Neuronal stem cell (in vitro differentiated cells): ENCODE measurements around the gene SCGB1A1.
A peak's percentile ranks its signal among the peaks of the same experiment; 100 is the strongest.
"Not testable (repeated sequence)": the region's sequence is repeated elsewhere in the genome, so short reads cannot be mapped to it uniquely, and the experiment has no call there.

Experiments used
- DNase-seq: peaks from one replicate; pipeline ENCODE4 v3.0.0-alpha.2; 2013; ENCODE audit warnings: low spot score
- H2AFZ ChIP-seq: one replicate; pipeline ENCODE4 v1.6.1; 2013; ENCODE audit warnings: mild to moderate bottlenecking, low read length, inconsistent platforms
- H2AK5ac ChIP-seq: 2 replicates; pipeline ENCODE4 v1.6.1; 2013; ENCODE audit warnings: low read depth, mild to moderate bottlenecking, inconsistent platforms, low read length, moderate library complexity, mixed read lengths
- H2BK120ac ChIP-seq: 2 replicates; pipeline ENCODE4 v1.6.1; 2013; ENCODE audit warnings: low read depth, mild to moderate bottlenecking, inconsistent platforms, low read length, moderate library complexity, mixed read lengths
- H2BK12ac ChIP-seq: one replicate; pipeline ENCODE4 v1.6.1; 2013; ENCODE audit warnings: low read length, inconsistent platforms
- H2BK15ac ChIP-seq: 2 replicates; pipeline ENCODE4 v1.6.1; 2013; ENCODE audit warnings: mild to moderate bottlenecking, low read length, inconsistent platforms, mixed read lengths
- H2BK5ac ChIP-seq: one replicate; pipeline ENCODE4 v1.6.1; 2013; ENCODE audit warnings: inconsistent platforms, mild to moderate bottlenecking, low read length, moderate library complexity
- H3K14ac ChIP-seq: one replicate; pipeline ENCODE4 v1.6.1; 2013; ENCODE audit warnings: low read length, inconsistent platforms
- H3K18ac ChIP-seq: 2 replicates; pipeline ENCODE4 v1.6.1; 2013; ENCODE audit warnings: low read length, inconsistent platforms
- H3K23ac ChIP-seq: 2 replicates; pipeline ENCODE4 v1.6.1; 2013; ENCODE audit warnings: low read depth, mild to moderate bottlenecking, mixed read lengths, low read length, inconsistent platforms; ENCODE audit not compliant: poor library complexity
- H3K27ac ChIP-seq: replicated peaks from 3 replicates; pipeline ENCODE4 v1.5.1; 2013; ENCODE audit warnings: low read length, inconsistent platforms
- H3K27me3 ChIP-seq, 3 experiments: 2 replicates each; pipeline ENCODE4 v1.6.1; 2013; ENCODE audit warnings: low read length in 3 of 3, mild to moderate bottlenecking in 2 of 3, inconsistent platforms in 1 of 3, low read depth in 1 of 3, mixed read lengths in 1 of 3, moderate library complexity in 1 of 3; ENCODE audit not compliant: control insufficient read depth in 3 of 3, insufficient read depth in 3 of 3
- H3K36me3 ChIP-seq, 2 donors: replicated peaks in 1 of 2; 2 replicates each; pipeline ENCODE4 v1.6.1; 2013; ENCODE audit warnings: low read length in 2 of 2; ENCODE audit not compliant: control insufficient read depth in 2 of 2, insufficient read depth in 2 of 2
- H3K4ac ChIP-seq: 2 replicates; pipeline ENCODE4 v1.6.1; 2013; ENCODE audit warnings: inconsistent platforms, mild to moderate bottlenecking, low read length, moderate library complexity
- H3K4me1 ChIP-seq, 2 donors: 1 replicate in 1 of 2; 2 replicates in 1 of 2; pipeline ENCODE4 v1.6.1; 2013; ENCODE audit warnings: low read length in 2 of 2, low read depth in 1 of 2; ENCODE audit not compliant: control insufficient read depth in 2 of 2, insufficient read depth in 1 of 2
- H3K4me2 ChIP-seq: one replicate; pipeline ENCODE4 v1.6.1; 2013; ENCODE audit warnings: mild to moderate bottlenecking, low read length, inconsistent platforms; ENCODE audit not compliant: insufficient read depth, poor library complexity, severe bottlenecking
- H3K4me3 ChIP-seq, 2 donors: 2 replicates each; pipeline ENCODE4 v1.5.1; 2013; ENCODE audit warnings: low read length in 2 of 2, mild to moderate bottlenecking in 2 of 2, inconsistent platforms in 1 of 2, moderate library complexity in 1 of 2
- H3K79me1 ChIP-seq: one replicate; pipeline ENCODE4 v1.6.1; 2013; ENCODE audit warnings: low read depth, mild to moderate bottlenecking, inconsistent platforms, low read length, moderate library complexity
- H3K9ac ChIP-seq: one replicate; pipeline ENCODE4 v1.6.1; 2013; ENCODE audit warnings: mild to moderate bottlenecking, low read depth, low read length, inconsistent platforms; ENCODE audit not compliant: poor library complexity
- H3K9me3 ChIP-seq, 2 donors: replicated peaks in 1 of 2; 2 replicates each; pipeline versions ENCODE3 to v1.6.1; 2013; ENCODE audit warnings: low read length in 2 of 2, mild to moderate bottlenecking in 2 of 2, inconsistent platforms in 1 of 2, low read depth in 1 of 2, mixed read lengths in 1 of 2, moderate library complexity in 1 of 2; ENCODE audit not compliant: control insufficient read depth in 2 of 2, insufficient read depth in 1 of 2
- H4K8ac ChIP-seq: one replicate; pipeline ENCODE4 v1.6.1; 2013; ENCODE audit warnings: low read depth, mild to moderate bottlenecking, inconsistent platforms, low read length, moderate library complexity
- H4K91ac ChIP-seq: one replicate; pipeline ENCODE4 v1.6.1; 2013; ENCODE audit warnings: low read length, low read depth, mild to moderate bottlenecking, inconsistent platforms; ENCODE audit not compliant: poor library complexity
- WGBS, 2 donors: extraction: QIAGEN DNeasy Blood & Tissue Kit; methylation state at CpG; one replicate each; pipeline ENCODE4 v1.1.7; 2013; ENCODE audit warnings: missing lambda C conversion rate in 2 of 2, mixed read lengths in 1 of 2; ENCODE audit not compliant: insufficient read length in 2 of 2, insufficient replicate concordance in 1 of 2; ENCODE audit errors: extremely low coverage in 2 of 2; 5-methylcytosine and 5-hydroxymethylcytosine counted together

SCGB1A1 gene

DNA sequence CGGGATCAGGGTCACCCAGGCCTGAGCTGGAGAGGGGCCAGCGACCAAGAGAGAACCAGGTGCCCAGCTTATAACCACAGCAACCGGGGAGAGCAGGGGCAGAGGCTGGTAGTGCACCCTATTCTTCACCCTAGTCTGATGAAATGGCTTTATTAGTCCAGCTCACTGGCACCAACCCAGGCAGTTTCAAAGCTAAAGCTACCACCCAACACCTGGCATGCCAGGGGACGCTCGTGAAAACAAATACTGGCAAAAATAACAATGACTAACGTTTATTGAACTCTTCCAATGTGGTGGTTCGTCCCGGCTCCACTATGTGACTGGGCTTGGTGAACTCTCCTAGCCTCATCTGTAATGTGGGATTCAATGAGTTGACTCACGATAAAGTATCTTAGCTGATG is 30.6 kb downstream of the SCGB1A1 start:
- no CpG with 5 or more reads among the region's 9 CpGs for WGBS, 2 donors

DNA sequence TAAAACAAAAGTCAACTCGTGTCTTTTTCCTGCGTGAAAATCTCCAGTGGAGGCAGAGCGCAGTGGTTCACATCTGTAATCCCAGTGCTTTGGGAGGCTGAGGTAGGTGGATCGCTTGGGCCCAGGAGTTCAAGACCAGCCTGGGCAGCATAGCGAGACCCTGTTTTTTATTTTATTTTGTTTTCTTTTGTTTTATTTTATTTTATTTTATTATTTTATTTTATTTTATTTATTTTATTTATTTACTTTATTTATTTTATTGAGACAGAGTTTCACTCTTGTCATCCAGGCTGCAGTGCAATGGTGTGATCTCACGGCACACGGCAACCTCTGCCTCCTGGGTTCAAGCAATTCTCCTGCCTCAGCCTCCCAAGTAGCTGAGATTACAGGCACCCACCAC is 31.1 kb downstream of the SCGB1A1 start:
- H4K8ac ChIP-seq, H3K4me2 ChIP-seq, H3K14ac ChIP-seq, H3K4me3 ChIP-seq, H2BK5ac ChIP-seq, H2AFZ ChIP-seq, DNase-seq, H2BK15ac ChIP-seq, H3K18ac ChIP-seq, H3K4ac ChIP-seq, H3K23ac ChIP-seq, H3K27ac ChIP-seq, H4K91ac ChIP-seq, H3K4me1 ChIP-seq, H3K36me3 ChIP-seq, H2AK5ac ChIP-seq, H3K9me3 ChIP-seq, H3K9ac ChIP-seq, H2BK120ac ChIP-seq, H2BK12ac ChIP-seq, H3K79me1 ChIP-seq: not testable (repeated sequence)
- H3K27me3 ChIP-seq = peaks cover 0 to 19% (median 0%) of the 10 kb centered on the region in 3 experiments
- no CpG with 5 or more reads among the region's 7 CpGs for WGBS, 2 donors

More for the DNA sequence above, 30.6 kb downstream of the SCGB1A1 start:
- no peak overlapping the region for H3K4ac ChIP-seq
- H4K91ac ChIP-seq = no peak overlapping the region
- H2BK120ac ChIP-seq = no peak overlapping the region
- peaks cover 0 to 23% (median 0%) of the 10 kb centered on the region in 3 experiments for H3K27me3 ChIP-seq
- no peak overlapping the region for H3K27ac ChIP-seq
- H2BK15ac ChIP-seq = no peak overlapping the region
- H3K9ac ChIP-seq = no peak overlapping the region
- peaks cover 0 to 3% of the 10 kb centered on the region in 2 donors for H3K4me1 ChIP-seq
- DNase-seq = no peak
- no peak overlapping the region for H4K8ac ChIP-seq
- H3K9me3 ChIP-seq = peaks cover 0 to under 1% of the 10 kb centered on the region in 2 donors
- no peak overlapping the region for H2BK5ac ChIP-seq
- H3K4me3 ChIP-seq = no peak overlapping the region
- H2AFZ ChIP-seq = no peak overlapping the region
- H3K14ac ChIP-seq = no peak overlapping the region
- H3K23ac ChIP-seq = no peak overlapping the region
- H3K18ac ChIP-seq = no peak overlapping the region
- no peaks in the 10 kb centered on the region for H3K36me3 ChIP-seq
- H2BK12ac ChIP-seq = no peak overlapping the region
- no peaks in the 10 kb centered on the region for H3K79me1 ChIP-seq
- H2AK5ac ChIP-seq = no peak overlapping the region
- H3K4me2 ChIP-seq = no peak overlapping the region

DNA sequence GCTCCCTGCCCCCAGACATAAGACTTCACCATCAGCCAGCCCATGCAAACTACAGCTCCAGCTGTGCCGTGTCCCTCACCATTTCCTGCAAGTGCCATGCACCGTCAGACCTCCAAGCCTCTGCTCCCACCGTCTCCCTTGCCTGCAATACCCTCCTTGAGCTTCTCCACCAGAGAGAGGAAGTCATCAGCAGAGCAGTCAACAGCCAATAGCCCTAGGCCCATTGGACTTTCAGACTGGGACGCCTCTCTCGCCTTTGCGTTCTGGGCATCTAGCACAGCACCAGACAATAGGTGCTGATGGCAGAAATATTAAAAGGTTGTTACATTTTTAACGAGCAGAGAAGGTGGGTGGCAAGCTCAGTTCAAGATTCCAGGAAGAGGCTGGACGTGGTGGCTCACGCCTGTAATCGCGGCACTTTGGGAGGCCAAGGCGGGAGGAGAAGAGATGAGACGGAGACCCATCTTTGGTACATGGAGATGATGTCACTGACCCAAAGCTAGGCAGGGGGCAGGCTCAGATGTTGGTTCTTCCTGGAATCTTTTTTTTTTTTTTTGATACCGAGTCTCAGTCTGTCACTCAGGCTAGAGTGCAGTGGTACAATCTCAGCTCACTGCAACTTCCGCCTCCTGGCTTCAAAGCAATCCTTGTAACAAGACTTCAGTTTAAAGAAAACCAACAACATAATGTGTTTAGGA is 31.9 kb downstream of the SCGB1A1 start:
- Histone ChIP-seq H3K27me3 (peaks cover 0 to 14% (median 0%) of the 10 kb centered on the region in 3 experiments), H2BK5ac (no peak overlapping the region), H4K91ac (no peak overlapping the region), H2BK12ac (no peak overlapping the region), H2BK120ac (no peak overlapping the region), H2BK15ac (no peak overlapping the region), H3K36me3 (no peaks in the 10 kb centered on the region), H3K79me1 (no peaks in the 10 kb centered on the region), H3K27ac (no peak overlapping the region), H4K8ac (no peak overlapping the region), H3K18ac (peak overlapping the region; percentile 19), H3K9me3 (peaks cover 0 to 2% of the 10 kb centered on the region in 2 donors), H3K4me3 (no peak overlapping the region), H3K4me2 (no peak overlapping the region), H3K14ac (peak overlapping the region; percentile 94), H3K4ac (no peak overlapping the region), H2AFZ (no peak overlapping the region), H3K4me1 (no peaks in the 10 kb centered on the region), H3K23ac (peak overlapping the region; percentile 32), H2AK5ac (no peak overlapping the region), H3K9ac (no peak overlapping the region)
- no CpG with 5 or more reads among the region's 15 CpGs for WGBS, 2 donors
- DNase-seq = no peak

DNA sequence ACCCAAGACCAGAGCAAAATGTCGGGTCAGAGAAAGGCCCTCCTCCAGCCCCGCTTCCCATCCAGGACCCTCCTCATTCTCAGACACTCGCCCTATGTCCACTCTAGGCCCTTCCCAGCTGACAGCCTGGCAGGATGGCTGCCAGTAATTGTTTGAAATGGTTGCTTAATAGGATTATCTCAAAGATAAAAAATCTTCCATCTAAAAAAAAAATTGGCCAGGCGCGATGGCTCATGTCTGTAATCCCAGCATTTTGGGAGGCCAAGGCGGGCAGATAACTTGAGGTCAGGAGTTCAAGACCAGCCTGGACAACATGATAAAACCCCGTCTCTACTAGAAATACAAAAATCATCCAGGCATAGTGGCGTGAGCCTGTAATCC is 32.4 kb downstream of the SCGB1A1 start:
- DNase-seq = no peak
- H3K4me1 ChIP-seq = no peaks in the 10 kb centered on the region
- H4K91ac ChIP-seq = no peak overlapping the region
- H2BK15ac ChIP-seq = no peak overlapping the region
- H2BK5ac ChIP-seq = no peak overlapping the region
- no peak overlapping the region for H2BK120ac ChIP-seq
- no peak overlapping the region for H3K4me3 ChIP-seq
- no peak overlapping the region for H3K27ac ChIP-seq
- no peaks in the 10 kb centered on the region for H3K36me3 ChIP-seq
- no peak overlapping the region for H2AFZ ChIP-seq
- no peak overlapping the region for H4K8ac ChIP-seq
- H3K9ac ChIP-seq = no peak overlapping the region
- H3K4me2 ChIP-seq = no peak overlapping the region
- peaks cover 0 to 13% (median 0%) of the 10 kb centered on the region in 3 experiments for H3K27me3 ChIP-seq
- peaks cover 0 to 6% of the 10 kb centered on the region in 2 donors for H3K9me3 ChIP-seq
- no peak overlapping the region for H3K18ac ChIP-seq
- H3K79me1 ChIP-seq = no peaks in the 10 kb centered on the region
- H2BK12ac ChIP-seq = no peak overlapping the region
- H3K14ac ChIP-seq = no peak overlapping the region
- no peak overlapping the region for H2AK5ac ChIP-seq
- H3K4ac ChIP-seq = no peak overlapping the region
- no CpG with 5 or more reads among the region's 8 CpGs for WGBS, 2 donors
- no peak overlapping the region for H3K23ac ChIP-seq
